Activated T-helper 17 cell treated with anti-CD3 and anti-CD28 coated beads, Interleukin-2, amount 50 U/mL, for 72 hours (primary cell): ENCODE measurements around the gene WDFY4. TPM values are rescaled to one million over a fixed set of nuclear protein-coding genes. Genes with fewer than 3 reads are reported as not detected.
A peak's percentile ranks its signal among the peaks of the same experiment; 100 is the strongest.

ENCODE experiments used
- ATAC-seq: fragments of 150-1000 bp; cut with Tn5 transposase; replicated peaks from 2 replicates; pipeline ENCODE4 v1.10.0; 2021; ENCODE audit warnings: mild to moderate bottlenecking, moderate library complexity
- H3K27ac Mint-ChIP-seq: one replicate; pipeline ENCODE4 v1.8.0; 2022; ENCODE audit warnings: mixed read lengths
- H3K27me3 Mint-ChIP-seq: one replicate; pipeline ENCODE4 v1.8.0; 2022; ENCODE audit warnings: mixed read lengths
- H3K36me3 Mint-ChIP-seq: one replicate; pipeline ENCODE4 v1.8.0; 2022; ENCODE audit warnings: low read depth, mild to moderate bottlenecking, mixed read lengths
- H3K4me1 Mint-ChIP-seq: one replicate; pipeline ENCODE4 v1.8.0; 2022; ENCODE audit warnings: mixed read lengths
- H3K4me3 Mint-ChIP-seq: one replicate; pipeline ENCODE4 v1.8.0; 2022; ENCODE audit warnings: mild to moderate bottlenecking, mixed read lengths
- H3K9me3 Mint-ChIP-seq: one replicate; pipeline ENCODE4 v1.8.0; 2022; ENCODE audit warnings: mixed read lengths
- total RNA-seq, 2 donors: library from RNA; stranded (reverse); gene quantifications; one replicate each; pipeline ENCODE4 v1.2.3, GENCODE V29; 2022

The WDFY4 gene
- total RNA-seq, 2 donors from 2014 or later = 0.35 to 0.90 TPM

DNA sequence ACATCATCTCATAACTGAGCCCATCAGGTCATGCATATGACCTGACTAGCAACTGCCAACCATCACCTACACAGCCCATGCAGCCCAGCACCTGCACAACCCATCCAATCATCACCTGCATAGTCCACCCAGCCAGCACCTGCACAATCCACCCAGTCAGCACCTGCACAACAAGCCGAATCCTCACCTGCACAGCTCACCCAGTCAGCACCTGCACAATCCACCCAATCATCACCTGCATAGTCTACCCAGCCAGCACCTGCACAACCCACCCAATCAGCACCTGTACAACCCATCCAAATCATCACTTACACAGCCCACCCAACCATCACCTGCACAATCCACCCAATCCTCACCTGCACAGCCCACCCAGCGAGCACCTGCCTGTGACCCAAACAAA lies 33.4 kb upstream of the WDFY4 start:
- no peaks in the 10 kb centered on the region for H3K36me3 Mint-ChIP-seq
- no peaks in the 10 kb centered on the region for H3K9me3 Mint-ChIP-seq
- H3K4me1 Mint-ChIP-seq = no peaks in the 10 kb centered on the region
- peaks cover 12% of the 10 kb centered on the region for H3K27me3 Mint-ChIP-seq
- H3K4me3 Mint-ChIP-seq = no peak overlapping the region
- H3K27ac Mint-ChIP-seq = no peak overlapping the region
- no peak for ATAC-seq

DNA sequence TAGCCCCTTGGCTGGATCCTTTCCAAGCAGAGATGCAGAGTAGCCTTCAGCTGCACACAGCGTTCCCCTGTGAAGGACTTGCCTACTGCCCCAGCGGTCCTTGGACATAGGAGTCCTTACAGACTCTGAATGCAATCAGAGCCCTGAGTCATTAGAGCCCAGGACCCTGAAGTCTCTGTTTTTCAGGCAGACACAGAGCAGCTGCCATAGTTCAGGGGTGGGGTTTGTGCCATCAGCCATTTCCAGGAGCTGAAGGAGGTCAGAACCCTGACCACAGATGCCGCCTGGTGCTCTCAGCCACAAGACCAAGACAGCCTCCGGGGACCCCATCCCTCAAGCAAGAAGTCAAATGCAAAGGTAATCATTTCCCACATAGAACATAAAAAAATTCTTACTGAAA lies 32.8 kb upstream of the WDFY4 start:
- Mint-ChIP-seq H3K4me1 (no peaks in the 10 kb centered on the region), H3K27ac (no peak overlapping the region), H3K36me3 (no peaks in the 10 kb centered on the region), H3K27me3 (peaks cover 12% of the 10 kb centered on the region), H3K4me3 (no peak overlapping the region), H3K9me3 (no peaks in the 10 kb centered on the region)
- no peak for ATAC-seq

DNA sequence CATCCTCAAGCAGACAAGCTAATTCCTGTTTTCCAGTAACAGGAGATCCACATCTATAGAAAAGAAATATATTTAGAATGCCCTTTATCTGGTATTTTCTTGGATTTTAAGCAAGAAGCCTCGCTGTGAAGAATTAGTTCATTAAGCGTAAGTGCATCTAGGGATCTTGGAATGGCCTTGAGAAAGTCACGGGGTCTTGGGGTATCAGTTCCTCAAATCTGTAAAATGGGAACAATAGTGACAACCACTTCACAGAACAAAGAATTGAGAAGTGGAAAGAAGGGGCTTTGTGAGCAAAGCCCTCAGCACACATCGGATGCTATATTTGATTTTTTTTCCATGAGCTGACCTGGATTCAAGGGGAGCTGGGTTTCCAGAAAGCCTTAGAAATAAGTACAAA lies 32.3 kb upstream of the WDFY4 start:
- H3K9me3 Mint-ChIP-seq = no peaks in the 10 kb centered on the region
- H3K36me3 Mint-ChIP-seq = no peaks in the 10 kb centered on the region
- ATAC-seq = no peak
- no peaks in the 10 kb centered on the region for H3K4me1 Mint-ChIP-seq
- H3K4me3 Mint-ChIP-seq = no peak overlapping the region
- peaks cover 12% of the 10 kb centered on the region for H3K27me3 Mint-ChIP-seq
- no peak overlapping the region for H3K27ac Mint-ChIP-seq

DNA sequence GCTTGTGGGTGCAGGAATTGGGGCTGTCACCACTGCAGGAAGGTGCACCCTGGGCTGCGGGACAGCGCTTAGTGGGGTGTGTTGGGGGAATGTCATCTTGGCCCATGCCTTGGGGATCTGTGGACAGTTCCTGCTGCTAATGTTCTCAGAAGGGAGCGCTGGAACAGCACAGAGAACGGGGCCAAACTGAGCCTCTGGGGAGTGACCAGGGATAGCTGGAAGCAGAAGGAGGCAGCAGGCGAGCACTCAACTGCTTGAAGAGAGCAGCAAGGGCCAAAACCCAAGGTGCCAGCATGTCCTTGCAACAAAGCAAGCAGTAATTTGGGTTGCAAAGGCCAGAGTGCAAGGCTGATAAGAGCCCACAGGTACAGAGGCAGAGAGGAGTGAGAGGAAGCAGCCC lies 31.3 kb upstream of the WDFY4 start:
- Mint-ChIP-seq H3K4me3 (no peak overlapping the region), H3K27ac (no peak overlapping the region), H3K4me1 (peaks cover 2% of the 10 kb centered on the region), H3K27me3 (peaks cover 14% of the 10 kb centered on the region), H3K36me3 (no peaks in the 10 kb centered on the region), H3K9me3 (no peaks in the 10 kb centered on the region)
- no peak for ATAC-seq

DNA sequence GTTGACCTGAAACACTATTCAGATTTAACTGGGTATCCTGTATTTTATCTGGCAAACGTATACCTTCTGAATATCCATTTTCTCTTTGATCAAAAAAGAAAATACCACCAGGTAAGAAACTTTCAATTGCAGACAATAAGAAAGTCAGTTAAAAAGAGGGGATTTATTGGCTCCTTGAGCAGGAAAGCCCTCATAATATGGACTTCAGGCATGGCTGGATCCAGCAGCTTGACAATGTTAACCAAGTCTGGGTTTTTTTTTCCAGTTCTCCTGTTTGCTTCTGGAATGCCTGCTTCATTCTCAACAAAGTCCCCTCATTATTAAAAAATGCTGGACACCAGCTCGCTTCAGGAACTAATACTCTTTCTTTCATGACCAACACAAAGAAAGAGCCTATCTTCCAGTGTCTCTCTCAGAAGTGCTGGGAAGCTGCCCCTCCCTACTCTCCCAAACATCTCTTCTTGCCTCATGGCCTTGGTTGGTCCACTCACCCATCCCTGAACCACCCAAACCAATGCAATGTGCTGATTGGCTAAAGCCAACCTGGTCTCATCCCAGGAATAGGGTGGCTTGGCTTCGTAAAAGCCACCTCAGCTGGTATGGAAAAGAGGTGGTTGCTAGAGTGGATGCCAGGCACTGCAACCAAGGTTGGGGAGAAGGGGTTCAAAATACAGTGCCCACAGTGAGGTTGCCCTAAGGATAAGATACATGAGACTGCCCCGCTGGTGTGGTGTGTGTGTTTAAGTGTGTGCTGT lies 30.6 kb upstream of the WDFY4 start:
- Mint-ChIP-seq H3K4me3 (no peak overlapping the region), H3K36me3 (no peaks in the 10 kb centered on the region), H3K27me3 (peaks cover 17% of the 10 kb centered on the region), H3K4me1 (peaks cover 4% of the 10 kb centered on the region), H3K9me3 (no peaks in the 10 kb centered on the region), H3K27ac (no peak overlapping the region)
- ATAC-seq = no peak

DNA sequence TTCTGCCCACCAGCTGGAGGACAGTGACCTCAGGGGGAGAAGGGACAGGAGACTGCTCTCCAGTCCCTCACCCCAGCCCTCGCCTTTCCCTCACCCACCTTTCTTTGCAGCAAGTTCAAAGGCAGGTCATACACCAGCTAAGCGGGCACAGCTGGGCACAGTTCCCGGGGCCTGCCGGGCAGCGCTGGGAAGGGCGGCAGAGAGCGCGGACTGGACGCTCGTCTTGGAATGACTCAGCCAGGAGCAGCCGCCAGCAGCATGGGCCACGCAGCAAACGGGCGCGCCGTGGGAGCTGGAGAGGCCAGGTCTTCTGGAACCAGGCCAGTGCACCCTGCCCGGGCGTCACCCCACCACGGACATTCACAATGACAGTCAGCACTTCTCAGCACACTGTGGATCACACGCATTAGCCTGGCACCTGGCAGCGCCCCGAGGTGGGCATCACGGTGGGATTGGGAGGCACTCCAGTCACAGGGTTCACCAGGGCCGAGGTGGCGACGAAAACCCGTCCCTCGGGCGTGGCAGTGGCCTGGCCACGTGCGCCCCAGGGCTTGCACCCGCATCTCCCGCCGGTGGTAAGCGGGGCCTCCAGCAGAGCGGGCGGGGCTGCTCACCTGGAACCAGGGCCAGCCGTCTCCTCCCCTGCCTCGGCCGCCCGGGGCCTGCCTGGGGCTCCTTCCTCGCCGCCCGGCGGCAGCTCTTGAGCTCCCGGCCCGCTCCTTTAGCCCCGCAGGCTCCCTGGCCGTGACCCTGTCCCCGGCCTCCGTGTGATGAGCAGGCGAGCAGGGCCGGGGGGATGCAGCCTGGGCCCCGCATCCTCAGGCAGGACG lies 29.0 kb upstream of the WDFY4 start:
- Mint-ChIP-seq H3K27me3 (peaks cover 17% of the 10 kb centered on the region), H3K4me3 (peak overlapping the region; percentile 9), H3K4me1 (peaks cover 4% of the 10 kb centered on the region), H3K36me3 (no peaks in the 10 kb centered on the region), H3K9me3 (no peaks in the 10 kb centered on the region), H3K27ac (no peak overlapping the region)
- peak; percentile 28 for ATAC-seq

DNA sequence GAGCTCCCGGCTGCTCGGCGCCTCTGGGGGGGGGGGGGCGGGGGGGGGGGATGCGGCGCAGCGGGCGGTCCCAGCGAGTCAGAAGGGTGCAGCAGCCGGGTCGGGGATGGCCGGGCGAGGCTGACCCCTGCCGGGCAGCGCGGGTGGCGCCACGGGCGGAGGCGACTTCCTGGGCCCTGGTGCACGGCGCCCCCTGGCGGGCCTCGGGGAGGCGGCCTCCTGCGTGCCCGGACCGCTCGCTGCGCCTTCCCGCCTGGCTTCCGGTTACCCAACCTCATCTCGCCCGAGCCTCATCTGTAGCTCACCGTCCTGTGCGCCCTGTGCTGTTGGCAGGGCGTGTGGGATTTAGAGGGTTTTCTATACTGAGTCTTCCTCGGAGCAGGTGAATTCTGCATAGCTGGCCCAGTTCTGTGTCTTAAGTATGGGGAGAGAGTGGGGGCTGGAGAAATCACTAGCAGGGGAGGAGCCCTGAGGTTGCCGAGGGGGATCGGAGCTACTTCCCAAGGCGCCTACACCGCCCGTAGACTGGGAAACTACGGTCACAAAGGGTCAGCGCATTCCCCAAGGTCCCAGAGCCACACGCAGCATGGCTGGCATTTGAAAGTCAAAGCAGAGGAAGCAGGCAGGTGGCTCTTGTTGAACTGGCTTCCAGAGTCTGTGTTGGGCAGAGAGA lies 28.3 kb upstream of the WDFY4 start:
- Mint-ChIP-seq H3K27me3 (peaks cover 14% of the 10 kb centered on the region), H3K4me3 (peak overlapping the region; percentile 75), H3K27ac (no peak overlapping the region), H3K4me1 (peaks cover 4% of the 10 kb centered on the region), H3K36me3 (no peaks in the 10 kb centered on the region), H3K9me3 (no peaks in the 10 kb centered on the region)
- peak; percentile 96 for ATAC-seq

DNA sequence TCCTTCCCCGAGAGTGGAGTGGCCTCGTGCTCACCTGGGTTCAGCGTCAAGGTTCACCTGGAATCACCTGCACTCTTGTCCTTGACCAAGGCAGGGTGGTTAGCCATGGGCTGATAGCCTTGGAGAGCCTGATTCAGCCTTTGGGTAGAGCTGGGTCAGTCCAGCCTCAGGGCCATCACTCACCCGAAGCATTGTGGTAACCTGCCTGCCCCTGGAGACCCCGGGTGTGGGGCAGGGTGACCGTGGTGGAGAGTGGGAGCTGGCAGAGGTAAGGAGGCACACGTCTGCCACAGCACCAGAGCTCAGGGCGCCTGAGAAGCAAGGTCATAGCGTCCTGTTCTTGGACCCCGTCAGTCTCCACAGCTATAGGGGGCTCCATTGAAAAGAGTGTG lies 27.8 kb upstream of the WDFY4 start:
- Mint-ChIP-seq H3K4me3 (peak overlapping the region; percentile 75), H3K4me1 (peaks cover 4% of the 10 kb centered on the region), H3K36me3 (no peaks in the 10 kb centered on the region), H3K27ac (no peak overlapping the region), H3K27me3 (peaks cover 11% of the 10 kb centered on the region), H3K9me3 (no peaks in the 10 kb centered on the region)
- no peak for ATAC-seq

DNA sequence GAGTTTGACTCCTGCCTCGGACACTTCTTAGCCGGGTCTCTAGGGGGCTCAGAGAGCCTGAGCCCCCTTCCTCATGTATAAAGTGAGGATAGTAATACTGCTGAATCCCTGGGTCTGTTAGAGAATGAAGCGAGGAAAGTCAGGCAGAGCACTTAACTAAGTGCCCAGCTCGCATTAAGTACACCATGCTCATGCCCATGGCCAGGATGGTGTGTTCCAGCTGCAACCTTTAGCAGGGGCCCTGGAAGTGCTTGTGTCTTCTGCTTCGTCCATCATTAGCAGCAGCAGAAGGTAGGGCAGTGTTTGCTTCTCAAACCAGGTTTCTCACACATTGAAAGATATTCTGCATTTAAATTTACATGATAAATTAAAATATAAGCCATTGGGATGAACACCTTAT lies 27.3 kb upstream of the WDFY4 start:
- Mint-ChIP-seq H3K4me1 (peaks cover 4% of the 10 kb centered on the region), H3K27ac (no peak overlapping the region), H3K27me3 (peaks cover 11% of the 10 kb centered on the region), H3K4me3 (no peak overlapping the region), H3K9me3 (no peaks in the 10 kb centered on the region), H3K36me3 (no peaks in the 10 kb centered on the region)
- no peak for ATAC-seq

DNA sequence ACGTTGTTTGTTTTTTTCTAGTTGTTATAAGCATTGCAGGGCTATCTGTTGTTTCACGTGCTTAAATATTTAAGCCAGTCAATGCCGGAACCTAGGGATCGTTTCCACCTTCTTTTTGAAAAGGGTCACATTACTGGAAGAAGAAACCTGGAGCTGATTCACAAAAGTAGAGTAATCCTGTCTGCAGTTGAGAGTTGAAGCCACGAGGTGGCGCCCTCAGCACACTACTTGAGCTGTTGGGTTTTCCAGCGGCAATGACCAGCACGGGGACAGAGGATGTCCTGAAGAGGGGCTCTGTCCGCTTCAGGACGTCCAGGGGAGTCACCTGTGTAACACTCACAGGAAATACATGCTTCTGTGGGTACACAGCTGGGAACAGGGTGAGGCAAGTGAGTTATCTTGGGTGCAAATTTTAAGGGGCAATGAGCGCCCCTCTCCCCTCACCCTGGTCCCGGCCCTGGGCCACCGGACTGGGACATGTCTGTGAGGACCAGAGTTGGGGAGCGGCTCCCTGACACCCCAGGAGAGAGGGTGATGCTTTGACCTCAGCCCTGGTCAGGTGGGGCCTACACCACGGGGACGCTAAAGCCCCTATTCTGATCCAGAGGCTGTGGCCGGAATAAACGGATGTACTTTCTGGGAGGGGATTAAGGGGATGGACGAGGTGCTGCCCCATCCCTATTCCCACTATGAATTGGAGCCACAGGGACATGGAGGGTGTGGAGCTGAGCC lies 26.3 kb upstream of the WDFY4 start:
- Mint-ChIP-seq H3K9me3 (no peaks in the 10 kb centered on the region), H3K4me1 (peaks cover 4% of the 10 kb centered on the region), H3K36me3 (no peaks in the 10 kb centered on the region), H3K27ac (no peak overlapping the region), H3K27me3 (peaks cover 11% of the 10 kb centered on the region), H3K4me3 (no peak overlapping the region)
- ATAC-seq = no peak

DNA sequence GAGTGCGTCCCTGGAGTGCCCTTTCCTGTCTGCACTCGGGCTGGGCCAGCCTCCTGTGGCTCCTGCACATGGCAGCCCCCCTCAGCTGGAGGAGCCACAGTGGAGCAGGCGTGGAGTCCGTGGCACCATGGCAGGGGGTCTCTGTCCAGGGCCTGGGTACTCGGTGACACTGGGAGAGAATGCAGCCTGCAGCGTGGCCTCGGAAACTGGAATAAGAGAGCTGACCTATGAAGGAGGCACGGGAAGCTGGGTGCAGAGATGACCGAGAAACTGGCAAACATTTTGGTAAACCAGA lies 25.8 kb upstream of the WDFY4 start:
- Mint-ChIP-seq H3K36me3 (no peaks in the 10 kb centered on the region), H3K27me3 (peaks cover 11% of the 10 kb centered on the region), H3K9me3 (no peaks in the 10 kb centered on the region), H3K4me1 (peaks cover 4% of the 10 kb centered on the region), H3K4me3 (no peak overlapping the region), H3K27ac (no peak overlapping the region)
- ATAC-seq = no peak

DNA sequence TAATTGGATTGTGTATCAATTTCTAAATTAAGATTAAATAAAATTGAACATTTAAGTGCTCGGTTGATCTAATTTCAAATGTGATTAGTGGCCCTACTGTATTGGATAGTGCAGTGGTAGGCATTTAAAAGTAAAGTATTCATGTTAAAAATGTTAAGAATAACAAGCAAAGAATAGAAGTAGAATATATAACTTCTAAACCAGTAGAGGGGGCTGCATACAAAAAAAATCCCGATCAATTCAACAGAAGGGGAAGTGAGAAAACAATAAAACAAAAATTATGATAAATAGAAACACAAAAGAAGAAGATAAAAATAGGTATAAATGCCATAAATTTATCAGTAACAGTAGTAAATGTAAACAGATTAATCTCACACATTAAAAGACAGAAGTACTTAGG lies 24.9 kb upstream of the WDFY4 start:
- no peak for ATAC-seq
- H3K36me3 Mint-ChIP-seq = no peaks in the 10 kb centered on the region
- H3K4me1 Mint-ChIP-seq = peaks cover 4% of the 10 kb centered on the region
- H3K4me3 Mint-ChIP-seq = no peak overlapping the region
- peaks cover 5% of the 10 kb centered on the region for H3K27me3 Mint-ChIP-seq
- no peak overlapping the region for H3K27ac Mint-ChIP-seq
- no peaks in the 10 kb centered on the region for H3K9me3 Mint-ChIP-seq

DNA sequence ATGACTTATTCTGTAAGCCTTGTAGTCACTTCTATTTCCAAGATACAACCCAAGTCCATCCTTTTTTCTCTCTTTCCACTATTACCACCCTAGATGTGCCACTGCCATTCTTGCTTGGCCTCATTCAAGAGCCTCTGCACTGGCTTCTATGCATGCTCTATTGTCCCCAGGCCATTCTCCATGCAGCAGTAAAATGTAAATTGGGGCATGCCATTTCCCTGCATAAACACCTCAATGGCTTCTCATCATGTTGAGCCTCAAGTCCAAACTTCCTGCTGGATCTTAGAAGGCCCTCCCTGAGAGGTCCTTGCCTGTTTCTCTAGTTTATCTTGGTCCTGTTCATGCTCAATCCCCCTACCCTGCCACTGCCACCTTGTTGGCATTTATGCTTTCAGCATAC lies 23.2 kb upstream of the WDFY4 start:
- H3K4me3 Mint-ChIP-seq = no peak overlapping the region
- H3K27ac Mint-ChIP-seq = no peak overlapping the region
- H3K9me3 Mint-ChIP-seq = no peaks in the 10 kb centered on the region
- ATAC-seq = no peak
- H3K27me3 Mint-ChIP-seq = peaks cover 4% of the 10 kb centered on the region
- no peaks in the 10 kb centered on the region for H3K36me3 Mint-ChIP-seq
- H3K4me1 Mint-ChIP-seq = peaks cover 4% of the 10 kb centered on the region

DNA sequence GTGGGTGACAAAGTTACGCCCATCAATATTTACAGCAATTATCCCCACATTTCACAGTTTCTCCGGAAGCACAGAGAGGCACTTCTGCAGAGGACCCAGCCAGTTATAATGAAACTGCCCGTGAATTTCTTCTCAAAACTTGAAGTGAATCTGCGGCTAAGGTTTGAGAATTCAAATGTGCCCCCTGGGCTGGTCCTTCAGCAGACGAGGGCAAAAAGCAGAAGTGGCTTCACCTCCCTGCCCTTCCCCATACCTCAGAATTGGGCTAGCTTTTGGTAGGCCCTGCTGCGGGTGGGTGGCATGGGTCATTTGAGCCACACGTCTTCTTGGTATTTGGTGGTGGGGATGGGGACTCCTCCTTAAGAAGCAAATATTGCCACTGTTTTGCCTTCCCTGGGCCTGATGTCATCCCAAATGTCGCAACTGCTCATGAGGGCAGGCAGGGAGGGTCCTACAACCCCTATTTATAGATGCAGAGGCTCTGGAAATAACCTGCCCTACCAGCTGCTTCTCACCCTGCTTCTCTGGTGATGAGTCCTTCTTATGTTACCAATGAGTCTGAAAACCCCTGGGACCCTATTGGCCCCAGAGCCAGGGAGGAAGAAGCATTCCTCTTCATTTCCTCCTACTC lies 16.6 kb upstream of the WDFY4 start:
- Mint-ChIP-seq H3K4me3 (no peak overlapping the region), H3K27me3 (peaks cover 5% of the 10 kb centered on the region), H3K9me3 (no peaks in the 10 kb centered on the region), H3K36me3 (no peaks in the 10 kb centered on the region), H3K4me1 (no peaks in the 10 kb centered on the region), H3K27ac (no peak overlapping the region)
- ATAC-seq = no peak
